HG03460 (cell line): Measurements from ENCODE around the gene TPR.
A peak's percentile ranks its signal among the peaks of the same experiment; 100 is the strongest.
"Not testable (repeated sequence)": the region's sequence is repeated elsewhere in the genome, so short reads cannot be mapped to it uniquely, and the experiment has no call there.

Experiments
- ATAC-seq: cut with Tn5 transposase; IDR thresholded peaks from one replicate; pipeline ENCODE4 v1.9.1; 2021; ENCODE audit not compliant: unreplicated experiment

TPR gene

DNA sequence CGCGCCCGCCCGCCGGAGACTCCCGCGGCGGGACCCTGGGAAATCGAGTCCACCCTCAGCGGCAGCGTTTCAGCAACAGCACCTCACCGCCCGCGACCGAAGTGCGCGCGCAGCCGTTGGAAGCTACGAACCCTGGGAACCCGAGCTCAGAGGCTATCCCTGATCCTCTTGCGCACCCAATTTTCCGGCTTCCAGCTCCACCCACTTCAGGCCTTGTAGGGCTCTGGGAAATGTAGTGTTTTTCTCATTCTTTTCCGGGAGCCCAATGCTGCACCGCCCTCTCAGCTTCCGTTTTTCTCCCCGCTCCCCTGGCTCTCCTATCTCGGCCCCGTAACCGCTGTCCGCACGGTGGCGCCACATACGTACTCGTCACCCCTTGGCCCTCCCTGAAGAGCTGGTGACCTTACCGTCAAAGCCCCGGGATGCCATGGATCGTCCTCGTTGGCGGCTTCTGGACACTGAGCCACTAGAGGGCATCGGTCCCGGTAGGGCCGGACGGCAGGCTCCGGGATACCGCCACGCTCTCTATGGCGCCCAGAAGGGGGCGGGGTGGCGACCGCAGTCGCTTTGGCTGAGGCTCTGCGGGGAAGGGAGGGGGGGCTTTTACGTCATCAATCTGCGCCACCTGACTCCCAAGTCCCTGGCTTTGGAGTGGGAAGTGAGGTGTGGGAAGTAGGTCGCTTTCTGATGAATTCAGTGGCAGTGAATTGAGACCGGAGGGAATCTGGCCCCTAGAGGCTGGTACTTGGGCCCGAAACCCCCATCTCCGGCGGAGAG, at the start of gene TPR, which contains the start of gene ODR4:
TPR (minus strand) TSS at position 102 of the 777 bp plus-strand sequence. CDS start 225 bp downstream, outside the sequence.
ODR4 (plus strand) TSS at position 687 of the 777 bp plus-strand sequence. CDS start 3,948 bp downstream, outside the sequence.
- ATAC-seq: peak; percentile 90

- ATAC-seq: no peak
These were observed 49.5 kb upstream of the TPR start for GRCh38 chr1:186424539-186424938.

DNA sequence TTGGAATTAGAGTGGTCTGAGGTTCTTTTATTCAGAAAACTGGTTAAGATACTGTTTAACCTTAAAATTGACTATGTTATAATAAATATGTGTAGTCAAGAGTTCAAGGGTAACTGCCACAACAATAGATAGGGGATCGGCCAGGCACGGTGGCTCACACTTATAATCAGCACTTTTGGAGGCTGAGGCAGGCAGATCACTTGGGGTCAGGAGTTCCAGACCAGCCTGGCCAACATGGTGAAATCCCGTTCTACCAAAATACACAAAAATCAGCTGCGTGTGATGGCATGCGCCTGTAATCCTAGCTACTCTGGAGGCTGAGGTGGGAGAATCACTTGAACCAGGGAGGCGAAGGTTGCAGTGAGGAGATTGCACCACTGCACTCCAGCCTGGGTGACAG, 46.4 kb upstream of the TPR start:
- no peak for ATAC-seq

GRCh38 chr1:186420923-186421322, 45.9 kb upstream of the TPR start:
- ATAC-seq: peak; percentile 92

GRCh38 chr1:186420311-186420710, 45.3 kb upstream of the TPR start:
- ATAC-seq: no peak

GRCh38 chr1:186418503-186418902, 43.5 kb upstream of the TPR start:
- ATAC-seq: no peak

- no peak for ATAC-seq
These were observed 38.3 kb upstream of the TPR start for GRCh38 chr1:186413319-186413718.

DNA sequence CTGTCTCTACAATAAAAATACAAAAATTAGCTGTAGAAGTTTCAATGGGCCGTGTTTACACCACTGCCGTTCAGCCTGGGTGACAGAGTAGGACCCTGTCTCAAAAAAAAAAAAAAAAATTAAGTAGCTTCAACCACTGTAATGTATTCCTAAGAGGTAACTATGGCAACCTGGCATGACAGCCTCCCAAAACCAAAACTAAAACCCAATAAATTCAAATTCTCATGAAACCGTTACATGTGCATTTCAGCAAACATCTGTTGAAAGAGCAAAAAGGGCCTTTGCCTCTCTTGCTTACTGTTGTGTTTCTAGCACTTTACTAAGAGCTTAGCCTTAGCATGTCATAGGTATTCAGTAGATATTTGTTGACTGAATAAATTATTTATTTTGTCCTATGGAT, 34.0 kb upstream of the TPR start:
- peak; percentile 74 for ATAC-seq

DNA sequence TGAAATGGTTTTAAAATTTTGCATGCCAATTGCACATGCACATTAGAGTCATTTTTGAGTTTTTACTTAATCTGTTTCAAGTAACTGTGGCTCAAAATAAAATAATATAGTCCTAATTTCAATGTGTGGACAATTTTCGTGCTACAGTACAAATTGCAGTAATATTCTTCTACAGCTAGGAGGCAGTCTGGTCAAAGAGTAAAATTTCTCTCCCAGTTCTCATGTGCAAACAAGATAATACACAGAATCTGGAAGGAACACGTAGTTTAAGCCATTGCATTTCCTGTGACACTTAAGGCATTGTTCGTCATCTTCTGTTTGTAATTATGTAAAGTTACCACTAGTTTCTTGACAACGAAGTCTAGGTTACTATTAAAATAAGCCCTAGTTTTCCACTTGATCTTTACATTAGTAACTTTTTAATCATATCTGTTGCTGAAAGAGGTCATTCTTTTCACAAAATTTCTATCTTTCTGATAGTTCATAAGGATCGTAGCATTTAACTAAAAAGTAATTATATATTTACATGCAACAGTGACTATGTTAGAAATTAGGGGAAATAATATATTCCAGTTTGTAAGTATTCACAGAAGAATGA, 29.5 kb upstream of the TPR start:
- ATAC-seq: peak; percentile 43

DNA sequence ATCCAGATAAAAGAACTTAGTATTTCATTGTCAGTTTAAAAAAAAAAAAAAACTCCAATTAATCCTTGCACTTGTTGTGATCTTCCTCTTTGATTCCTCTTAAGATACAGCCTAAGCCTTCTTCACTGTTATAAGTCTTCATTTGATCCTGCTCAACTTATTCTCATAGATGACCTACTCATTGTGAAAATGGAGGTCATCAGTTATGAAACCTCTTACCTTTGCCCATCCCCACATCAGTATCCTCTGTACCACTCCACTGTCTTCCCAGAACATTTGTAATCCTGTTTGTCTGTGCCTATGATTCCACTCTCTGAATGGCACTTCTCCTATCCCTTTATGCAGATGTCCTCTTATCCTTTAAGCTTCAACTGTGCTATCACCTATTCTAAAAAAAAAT, 28.6 kb upstream of the TPR start:
- no peak for ATAC-seq

DNA sequence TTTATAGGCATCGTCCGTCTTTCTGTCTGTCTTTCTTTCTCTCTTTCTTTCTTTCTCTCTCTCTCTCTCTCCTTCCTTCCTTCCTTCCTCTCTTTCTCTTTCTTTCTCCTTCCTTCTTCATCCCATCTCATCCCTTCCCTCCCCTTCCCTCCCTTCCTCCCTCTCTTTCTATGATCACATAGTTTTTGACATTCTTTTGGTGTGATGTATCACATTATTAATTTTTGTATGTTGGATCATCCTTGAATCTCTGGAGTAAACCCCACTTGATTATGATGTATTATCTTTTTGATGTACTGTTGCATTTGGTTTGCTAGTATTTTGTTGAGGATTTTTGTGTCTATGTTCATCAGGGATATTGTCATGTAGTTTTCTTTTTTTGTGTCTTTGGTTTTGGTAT, 26.4 kb upstream of the TPR start:
- ATAC-seq: not testable (repeated sequence)

GRCh38 chr1:186392711-186393110, 17.7 kb upstream of the TPR start:
- not testable (repeated sequence) for ATAC-seq

DNA sequence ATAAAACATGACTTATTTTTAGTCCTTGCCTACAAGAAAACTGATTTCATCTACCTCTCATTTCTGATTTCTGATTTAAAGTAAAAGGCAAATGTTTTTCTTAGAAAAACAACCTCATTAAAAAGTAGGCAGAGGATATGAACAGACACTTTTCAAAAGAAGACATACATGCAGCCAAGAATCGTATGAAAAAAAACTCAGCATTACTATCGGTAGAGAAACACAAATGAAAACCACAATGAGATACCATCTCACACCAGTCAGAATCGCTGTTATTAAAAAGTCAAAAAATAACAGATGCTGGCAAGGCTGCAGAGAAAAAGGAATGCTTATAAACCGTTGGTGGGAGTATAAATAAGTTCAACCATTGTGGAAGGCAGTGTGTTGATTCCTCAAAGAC, 16.8 kb upstream of the TPR start:
- ATAC-seq: no peak

DNA sequence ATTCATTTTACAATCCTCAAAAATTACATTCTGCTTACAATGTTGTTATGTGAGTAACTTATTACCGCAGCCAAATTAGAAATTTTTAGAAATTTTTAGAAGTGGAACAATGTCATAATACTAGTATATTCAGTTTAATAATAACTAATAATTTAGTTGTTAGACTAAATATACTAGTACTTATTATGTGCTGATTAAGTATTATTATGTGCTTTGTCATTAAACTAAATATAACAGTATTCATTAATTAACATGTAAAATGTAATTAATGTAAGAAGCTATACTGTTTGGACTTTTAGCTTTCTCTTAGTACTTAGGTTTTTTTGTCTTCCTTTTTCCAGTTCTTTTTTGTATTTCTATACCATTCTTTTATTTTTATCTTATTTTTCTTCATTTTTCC, 15.9 kb upstream of the TPR start:
- ATAC-seq: no peak

GRCh38 chr1:186386725-186387383, 11.8 kb upstream of the TPR start:
- ATAC-seq: no peak

GRCh38 chr1:186375929-186376319, 871 bp upstream of the TPR start:
- no peak for ATAC-seq

DNA sequence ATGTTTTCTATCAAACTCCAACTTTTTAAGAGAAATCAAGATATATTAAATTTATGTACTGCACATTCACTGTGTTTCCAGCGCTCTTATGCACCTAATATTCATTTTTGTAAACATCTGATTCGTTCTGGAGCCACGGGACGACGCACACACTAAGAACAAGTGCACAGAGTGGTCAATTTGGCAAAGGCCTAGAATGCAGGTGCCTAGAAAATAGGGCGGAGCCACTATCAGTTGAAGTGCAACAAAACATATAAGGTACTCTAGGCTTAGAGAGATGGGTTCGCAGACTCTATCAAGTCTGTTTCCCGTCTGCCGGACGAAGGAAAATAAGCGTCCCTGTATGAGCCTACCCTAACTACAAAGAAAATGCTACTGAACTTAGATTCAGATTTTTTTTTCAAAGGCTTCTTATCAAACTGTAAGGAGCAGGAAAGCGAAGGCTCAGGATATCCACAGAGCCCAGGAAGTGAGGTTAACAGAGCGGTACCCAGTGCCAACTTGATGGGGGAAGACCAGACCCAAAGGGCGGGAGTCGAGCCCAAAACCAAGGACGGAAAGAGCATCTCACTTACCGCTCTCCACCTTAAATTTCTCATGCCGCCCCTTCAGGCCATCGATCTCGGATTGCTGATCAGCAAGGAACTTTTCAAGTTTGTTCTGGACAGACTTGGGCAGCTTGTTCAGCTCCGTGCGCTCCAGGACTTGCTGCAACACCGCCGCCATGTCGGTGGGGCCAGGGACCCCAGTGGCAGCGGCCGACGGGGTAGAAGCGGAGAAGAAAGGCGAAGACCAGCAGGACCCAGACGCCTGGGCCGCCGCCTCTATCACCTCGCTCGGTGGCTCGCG, 526 bp downstream of the TPR start:
- peak; percentile 24 for ATAC-seq

DNA sequence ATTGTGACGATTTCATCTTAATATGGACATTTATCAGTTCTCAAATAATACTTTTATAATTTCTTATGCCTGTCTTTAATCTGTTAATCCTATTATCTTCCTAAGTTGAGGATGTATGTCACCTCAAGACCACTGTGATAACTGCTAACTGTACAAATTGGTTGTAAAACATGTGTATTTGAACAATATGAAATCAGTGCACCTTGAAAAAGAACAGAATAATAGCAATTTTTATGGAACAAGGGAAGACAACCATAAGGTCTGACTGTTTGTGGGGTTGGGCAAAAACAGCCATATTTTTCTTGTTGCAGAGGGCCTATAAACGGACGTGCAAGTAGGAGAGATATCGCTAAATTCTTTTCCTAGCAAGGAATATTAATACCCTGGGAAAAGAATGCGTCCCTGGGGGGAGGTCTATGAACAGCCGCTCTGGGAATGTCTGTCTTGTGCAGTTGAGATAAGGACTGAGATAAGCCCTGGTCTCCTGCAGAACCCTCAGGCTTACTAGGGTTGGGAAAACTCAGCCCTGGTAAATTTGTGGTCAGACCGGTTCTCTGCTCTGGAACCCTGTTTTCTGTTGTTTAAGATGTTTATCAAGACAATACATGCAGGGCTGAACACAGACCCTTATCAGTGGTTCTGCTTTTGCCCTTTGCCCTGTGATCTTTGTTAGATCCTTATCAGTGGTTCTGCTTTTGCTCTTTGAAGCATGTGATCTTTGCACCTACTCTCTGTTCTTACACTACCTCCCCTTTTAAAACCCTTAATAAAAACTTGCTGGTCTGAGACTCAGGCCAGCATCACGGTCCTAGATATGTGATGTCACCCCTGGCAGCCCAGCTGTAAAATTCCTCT, 27.0 kb downstream of the TPR start:
- not testable (repeated sequence) for ATAC-seq

GRCh38 chr1:186340772-186341171, 34.3 kb downstream of the TPR start:
- ATAC-seq: no peak

DNA sequence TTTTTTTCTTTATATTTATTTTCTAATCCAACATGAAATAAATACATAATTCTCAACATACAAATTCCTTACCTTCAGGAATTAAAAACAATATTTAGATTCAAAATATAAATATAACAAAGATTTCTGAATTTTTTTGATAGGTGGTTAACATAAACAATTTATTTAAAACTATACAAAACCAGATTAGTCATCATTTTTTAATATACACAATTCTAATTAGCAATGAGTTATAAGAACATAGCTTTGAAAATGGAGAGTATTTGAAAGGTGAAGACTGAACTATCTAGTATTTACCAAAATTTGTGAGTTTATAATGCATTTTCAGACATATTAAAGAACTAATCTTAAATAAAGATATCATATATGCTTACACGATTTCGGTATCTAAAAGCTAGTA, 37.5 kb downstream of the TPR start:
- ATAC-seq: no peak
